ENCODE results near the gene SPATA24. TPM values are rescaled to one million over a fixed set of nuclear protein-coding genes. Genes with fewer than 3 reads are reported as not detected.

SPATA24 gene
- total RNA-seq, 1 donor from 2014 or later: not detected

GRCh38 chr5:139430015-139430414, 26.1 kb upstream of the SPATA24 start:
- H3K4me1 ChIP-seq: peaks cover 0 to 6% of the 10 kb centered on the region in 2 donors
- no peaks in the 10 kb centered on the region for H3K27me3 ChIP-seq
- no peaks in the 10 kb centered on the region for H3K9me3 ChIP-seq
- no peak overlapping the region for H3K27ac ChIP-seq
- intact Hi-C loops (cut with DNase I): no loop called here
- H3K4me3 ChIP-seq: no peak overlapping the region
- no peak for TF ChIP-seq CTCF (IDR thresholded peaks at IDR 0.05)
- no peak for DNase-seq (ENCODE audit: low spot score in 2 of 2)
- peaks cover 30 to 43% of the 10 kb centered on the region in 2 donors for H3K36me3 ChIP-seq

- intact Hi-C loops (cut with DNase I): loop anchor here (10.0 kb wide), 1 partner anchor 338 kb away; no protein-coding TSS in a partner anchor
- Histone ChIP-seq H3K27me3 (no peaks in the 10 kb centered on the region), H3K4me3 (no peak overlapping the region), H3K27ac (peak overlapping the region in 1 of 2 donors; percentile 58), H3K36me3 (peaks cover 39 to 44% of the 10 kb centered on the region in 2 donors), H3K4me1 (peaks cover 0 to 6% of the 10 kb centered on the region in 2 donors), H3K9me3 (no peaks in the 10 kb centered on the region)
- DNase-seq (ENCODE audit: low spot score in 2 of 2): peak in 1 of 2 donors; percentile 68
- no peak for TF ChIP-seq CTCF (IDR thresholded peaks at IDR 0.05)
Observed at GRCh38 chr5:139426203-139426885, 22.5 kb upstream of the SPATA24 start.

GRCh38 chr5:139425497-139425896, 21.6 kb upstream of the SPATA24 start:
- H3K27me3 ChIP-seq: no peaks in the 10 kb centered on the region
- no peak overlapping the region for H3K4me3 ChIP-seq
- H3K4me1 ChIP-seq: peaks cover 0 to 6% of the 10 kb centered on the region in 2 donors
- no peak for TF ChIP-seq CTCF (IDR thresholded peaks at IDR 0.05)
- peaks cover 42 to 52% of the 10 kb centered on the region in 2 donors for H3K36me3 ChIP-seq
- intact Hi-C loops (cut with DNase I): loop anchor here (10.0 kb wide), 1 partner anchor 339 kb away; no protein-coding TSS in a partner anchor
- peak overlapping the region in 1 of 2 donors; percentile 58 for H3K27ac ChIP-seq
- no peak for DNase-seq (ENCODE audit: low spot score in 2 of 2)
- H3K9me3 ChIP-seq: no peaks in the 10 kb centered on the region

- peaks cover 46 to 59% of the 10 kb centered on the region in 2 donors for H3K36me3 ChIP-seq
- DNase-seq (ENCODE audit: low spot score in 2 of 2): peak in 1 of 2 donors; percentile 74
- intact Hi-C loops (cut with DNase I): loop anchor here (1.0 to 10.0 kb wide), 4 partner anchors 58 to 342 kb away; partner anchors contain the start of gene UBE2D2
Observed at GRCh38 chr5:139422307-139422893, 18.5 kb upstream of the SPATA24 start.

More at GRCh38 chr5:139422307-139422893, 18.5 kb upstream of the SPATA24 start:
- Histone ChIP-seq H3K4me3 (no peak overlapping the region), H3K4me1 (peaks cover 0 to 14% of the 10 kb centered on the region in 2 donors), H3K27ac (no peak overlapping the region), H3K9me3 (no peaks in the 10 kb centered on the region), H3K27me3 (no peaks in the 10 kb centered on the region)
- peak; percentile 79 to 84 (median 80) for TF ChIP-seq CTCF (IDR thresholded peaks at IDR 0.05)

All from ascending aorta (tissue), 2 donors.